ENCODE results near the gene TMEM30A. TPM values are rescaled to one million over a fixed set of nuclear protein-coding genes. Genes with fewer than 3 reads are reported as not detected.

The TMEM30A gene
- total RNA-seq, result 70.9 and 74.9 TPM in 2 replicates

GRCh38 chr6:75284632-75285282 lies at the start of gene TMEM30A:
TMEM30A (minus strand) TSS chr6:75284792; CDS start chr6:75284638, 154 bp downstream.
- intact Hi-C loops (cut with micrococcal nuclease), result loop anchor here (1.0 to 10.0 kb wide), 7 partner anchors 13 to 1830 kb away; partner anchors contain the start of genes CD109, CGAS, COX7A2 and EEF1A1

- intact Hi-C loops (cut with micrococcal nuclease), result no loop called here
These were observed 49.1 kb upstream of the TMEM30A start for GRCh38 chr6:75333676-75334200.

GRCh38 chr6:75331151-75331550 lies 46.6 kb upstream of the TMEM30A start:
- intact Hi-C loops (cut with micrococcal nuclease), result no loop called here

GRCh38 chr6:75329703-75330102 lies 45.1 kb upstream of the TMEM30A start:
- intact Hi-C loops (cut with micrococcal nuclease), result no loop called here

- intact Hi-C loops (cut with micrococcal nuclease), result no loop called here
These were observed 43.2 kb upstream of the TMEM30A start for GRCh38 chr6:75327807-75328206.

GRCh38 chr6:75326557-75327258 lies 42.1 kb upstream of the TMEM30A start:
- intact Hi-C loops (cut with micrococcal nuclease), result no loop called here

- intact Hi-C loops (cut with micrococcal nuclease), result no loop called here
These were observed 34.3 kb upstream of the TMEM30A start for GRCh38 chr6:75318900-75319299.

- intact Hi-C loops (cut with micrococcal nuclease), result no loop called here
These were observed 33.1 kb upstream of the TMEM30A start for GRCh38 chr6:75317503-75318206.

- intact Hi-C loops (cut with micrococcal nuclease), result no loop called here
These were observed 31.4 kb upstream of the TMEM30A start for GRCh38 chr6:75315978-75316377.

GRCh38 chr6:75308250-75308988 lies 23.8 kb upstream of the TMEM30A start:
- intact Hi-C loops (cut with micrococcal nuclease), result no loop called here

GRCh38 chr6:75307364-75308004 lies 22.9 kb upstream of the TMEM30A start:
- intact Hi-C loops (cut with micrococcal nuclease), result no loop called here

GRCh38 chr6:75306064-75306463 lies 21.5 kb upstream of the TMEM30A start:
- intact Hi-C loops (cut with micrococcal nuclease), result no loop called here

- intact Hi-C loops (cut with micrococcal nuclease), result no loop called here
These were observed 21.0 kb upstream of the TMEM30A start for GRCh38 chr6:75305573-75305972.

- intact Hi-C loops (cut with micrococcal nuclease), result no loop called here
These were observed 17.7 kb upstream of the TMEM30A start for GRCh38 chr6:75302280-75302679.

GRCh38 chr6:75301537-75301936 lies 16.9 kb upstream of the TMEM30A start:
- intact Hi-C loops (cut with micrococcal nuclease), result no loop called here

- intact Hi-C loops (cut with micrococcal nuclease), result no loop called here
These were observed 16.5 kb upstream of the TMEM30A start for GRCh38 chr6:75301088-75301487.

- intact Hi-C loops (cut with micrococcal nuclease), result no loop called here
These were observed 15.9 kb upstream of the TMEM30A start for GRCh38 chr6:75300531-75300855.

- intact Hi-C loops (cut with micrococcal nuclease), result no loop called here
These were observed 15.4 kb upstream of the TMEM30A start for GRCh38 chr6:75299801-75300530.

- intact Hi-C loops (cut with micrococcal nuclease), result loop anchor here (1.0 kb wide), 2 partner anchors 12 to 229 kb away; no protein-coding TSS in a partner anchor
These were observed 12.5 kb upstream of the TMEM30A start for GRCh38 chr6:75296811-75297779.
